CD4-positive, alpha-beta T cell treated with Interleukin-10 for 1 hour (primary cell): ENCODE results near the gene GPR42.

Experiments
- DNase-seq: peaks from one replicate; pipeline ENCODE4 v3.0.0-alpha.2; 2020

Gene GPR42

GRCh38 chr19:35370722-35371121 is at the start of gene GPR42:
Gene GPR42, plus strand, starts transcription at chr19:35371068. Its CDS starts 292 bp downstream, at chr19:35371360.
- no peak for DNase-seq

- DNase-seq = no peak
Measured at GRCh38 chr19:35321291-35321690, 49.6 kb upstream of the GPR42 start.

GRCh38 chr19:35322014-35322413 is 48.9 kb upstream of the GPR42 start:
- no peak for DNase-seq

GRCh38 chr19:35327642-35328041 is 43.2 kb upstream of the GPR42 start:
- DNase-seq = no peak

GRCh38 chr19:35328851-35329285 is 42.0 kb upstream of the GPR42 start, which contains the start of gene CD22:
Gene CD22, plus strand, starts transcription at chr19:35329187. Its CDS starts 2,854 bp downstream, at chr19:35332041.
- no peak for DNase-seq

GRCh38 chr19:35329323-35329722 is 41.5 kb upstream of the GPR42 start:
- DNase-seq = no peak

- no peak for DNase-seq
Measured at GRCh38 chr19:35330475-35330874, 40.4 kb upstream of the GPR42 start.

GRCh38 chr19:35331551-35332214 is 39.2 kb upstream of the GPR42 start:
- DNase-seq = no peak

GRCh38 chr19:35332817-35333216 is 38.1 kb upstream of the GPR42 start:
- peak; percentile 22 for DNase-seq

- DNase-seq = no peak
Measured at GRCh38 chr19:35334144-35334753, 36.6 kb upstream of the GPR42 start.

GRCh38 chr19:35336166-35336955 is 34.5 kb upstream of the GPR42 start:
- no peak for DNase-seq

- no peak for DNase-seq
Measured at GRCh38 chr19:35337097-35337983, 33.5 kb upstream of the GPR42 start.

- no peak for DNase-seq
Measured at GRCh38 chr19:35337984-35338296, 32.9 kb upstream of the GPR42 start.

- no peak for DNase-seq
Measured at GRCh38 chr19:35340431-35340830, 30.4 kb upstream of the GPR42 start.

- DNase-seq = no peak
Measured at GRCh38 chr19:35341006-35341405, 29.9 kb upstream of the GPR42 start.

GRCh38 chr19:35341565-35342225 is 29.2 kb upstream of the GPR42 start:
- no peak for DNase-seq

- DNase-seq = no peak
Measured at GRCh38 chr19:35342430-35342829, 28.4 kb upstream of the GPR42 start.

GRCh38 chr19:35344511-35345031 is 26.3 kb upstream of the GPR42 start:
- DNase-seq = no peak

- DNase-seq = no peak
Measured at GRCh38 chr19:35345671-35346111, 25.2 kb upstream of the GPR42 start.

- DNase-seq = peak; percentile 84
Measured at GRCh38 chr19:35346193-35347052, 24.4 kb upstream of the GPR42 start.
